HUDEP-2 (cell line): Measurements from ENCODE around the gene NUP210.
A peak's percentile ranks its signal among the peaks of the same experiment; 100 is the strongest.

Experiments used
- DNase-seq, 76 experiments: peaks; one replicate each; lab custom pipeline; 2025; ENCODE audit not compliant: unreplicated experiment in 76 of 76; lab: John Stamatoyannopoulos, UW

NUP210 gene

GRCh38 chr3:13300546-13301285, 119.4 kb downstream of the NUP210 start:
- no peak for DNase-seq

GRCh38 chr3:13299531-13300155, 120.5 kb downstream of the NUP210 start:
- DNase-seq: no peak

- no peak for DNase-seq
These were observed 123.5 kb downstream of the NUP210 start for GRCh38 chr3:13296662-13297061.

DNA sequence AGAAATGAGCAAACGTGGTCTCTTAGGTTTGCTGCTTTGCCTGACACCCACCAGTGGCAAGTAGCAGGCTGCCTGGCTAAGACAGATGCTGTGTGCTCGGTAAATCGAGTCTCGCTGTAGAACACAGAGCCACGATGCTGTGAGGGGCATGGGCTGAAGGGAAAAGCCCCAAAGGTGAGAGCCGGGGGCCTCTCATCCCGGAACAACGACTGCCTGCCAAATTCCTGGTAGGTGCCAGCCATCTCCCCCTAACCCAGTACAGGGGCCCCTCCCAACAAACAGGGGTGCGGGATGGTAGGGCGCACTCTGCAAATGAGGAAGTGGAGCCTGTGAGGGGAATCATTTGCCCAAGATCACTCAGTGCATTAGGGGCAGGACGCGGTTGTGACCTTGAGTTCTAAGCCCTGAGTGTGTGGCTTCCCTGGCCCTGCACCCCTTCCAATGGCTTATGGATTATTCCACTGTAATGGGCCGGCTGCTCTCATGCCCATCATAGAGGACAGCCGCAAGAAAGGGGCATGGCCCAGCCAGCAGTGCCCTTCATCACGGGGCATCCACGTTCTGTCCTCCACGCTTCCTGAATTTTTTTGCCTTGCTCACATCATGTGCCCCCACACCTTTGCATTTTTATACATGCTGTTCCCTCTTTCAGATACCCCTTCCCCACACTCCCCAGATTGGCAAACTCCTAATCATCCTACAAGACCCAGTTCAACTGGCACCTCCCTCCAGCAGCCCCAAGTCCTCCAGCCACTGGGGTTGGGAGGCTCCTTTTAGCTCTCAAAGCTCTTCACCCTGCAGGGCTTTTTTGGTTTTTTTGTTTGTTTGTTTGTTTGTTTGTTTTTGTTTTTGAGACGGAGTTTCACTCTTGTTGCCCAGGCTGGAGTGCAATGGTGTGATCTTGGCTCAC, 125.4 kb downstream of the NUP210 start:
- no peak for DNase-seq

DNA sequence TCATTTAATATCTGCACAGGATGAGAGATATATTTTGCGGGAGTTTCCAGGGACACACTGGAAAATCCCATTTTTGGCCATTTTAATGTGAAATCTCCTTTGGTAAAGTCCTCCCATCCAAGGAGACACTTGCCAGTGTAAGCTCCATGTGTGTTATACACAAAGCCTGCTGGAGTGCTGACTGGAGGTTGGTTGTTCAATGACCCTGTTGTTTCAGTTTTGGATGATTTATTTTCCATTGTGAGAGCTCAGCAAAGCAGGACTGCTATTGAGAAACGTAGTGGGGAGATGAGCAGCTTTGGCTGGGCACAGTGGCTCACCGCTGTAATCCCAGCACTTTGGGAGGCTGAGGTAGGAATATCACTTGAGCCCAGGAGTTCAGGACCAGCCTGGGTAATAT, 127.7 kb downstream of the NUP210 start:
- no peak for DNase-seq

- DNase-seq: no peak
These were observed 129.2 kb downstream of the NUP210 start for GRCh38 chr3:13290941-13291340.

- no peak for DNase-seq
These were observed 130.3 kb downstream of the NUP210 start for GRCh38 chr3:13289771-13290285.

GRCh38 chr3:13288732-13289718, 131.1 kb downstream of the NUP210 start:
- no peak for DNase-seq

GRCh38 chr3:13287833-13288232, 132.3 kb downstream of the NUP210 start:
- no peak for DNase-seq

DNA sequence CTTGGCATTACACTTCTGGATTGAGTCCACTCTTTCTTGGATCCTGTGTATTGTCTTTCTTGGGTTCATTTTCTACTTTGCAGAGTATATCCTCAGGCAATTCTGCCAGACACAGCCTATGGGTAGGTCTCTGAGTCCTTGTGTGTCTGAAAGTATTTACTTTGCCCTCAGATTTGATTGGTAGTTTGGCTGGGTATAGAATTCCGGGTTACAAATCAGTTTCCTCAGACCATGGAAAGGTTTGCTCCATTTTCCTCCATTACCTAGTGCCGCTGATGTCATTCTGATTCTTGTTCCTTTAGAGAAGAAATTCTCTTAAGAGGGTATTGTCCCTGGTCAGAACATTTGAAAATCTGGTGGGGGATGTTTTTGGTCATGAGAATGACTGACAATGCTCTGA, 133.2 kb downstream of the NUP210 start:
- DNase-seq: no peak

DNA sequence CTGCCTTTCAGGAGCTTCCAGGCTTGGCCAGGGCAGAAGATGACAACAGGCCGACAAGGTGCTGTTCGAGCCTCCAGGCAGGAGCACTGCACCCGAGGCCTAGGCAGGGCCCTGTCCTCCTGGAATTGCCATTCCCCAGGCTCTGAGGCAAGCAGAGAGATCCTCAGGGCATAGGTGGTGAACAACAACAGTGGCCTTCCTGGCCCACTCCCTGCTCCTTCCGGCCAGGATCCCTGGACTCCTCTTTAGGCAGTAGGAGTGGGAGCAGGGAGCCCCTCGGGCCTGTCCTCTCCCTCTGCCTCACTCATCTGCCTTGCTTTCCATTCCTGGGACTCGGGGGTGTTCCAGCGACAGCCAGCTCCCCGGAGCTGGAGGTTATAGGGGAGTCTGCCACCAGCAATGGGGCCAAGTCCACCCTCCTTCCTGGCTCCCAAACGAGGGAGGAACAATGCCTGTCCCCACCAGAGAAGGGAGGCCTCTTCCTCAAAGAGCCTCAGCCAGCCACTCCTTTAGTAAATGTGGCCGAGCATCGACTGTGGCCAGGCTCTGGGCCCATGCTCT, 135.0 kb downstream of the NUP210 start:
- no peak for DNase-seq

- no peak for DNase-seq
These were observed 136.3 kb downstream of the NUP210 start for GRCh38 chr3:13283877-13284264.

DNA sequence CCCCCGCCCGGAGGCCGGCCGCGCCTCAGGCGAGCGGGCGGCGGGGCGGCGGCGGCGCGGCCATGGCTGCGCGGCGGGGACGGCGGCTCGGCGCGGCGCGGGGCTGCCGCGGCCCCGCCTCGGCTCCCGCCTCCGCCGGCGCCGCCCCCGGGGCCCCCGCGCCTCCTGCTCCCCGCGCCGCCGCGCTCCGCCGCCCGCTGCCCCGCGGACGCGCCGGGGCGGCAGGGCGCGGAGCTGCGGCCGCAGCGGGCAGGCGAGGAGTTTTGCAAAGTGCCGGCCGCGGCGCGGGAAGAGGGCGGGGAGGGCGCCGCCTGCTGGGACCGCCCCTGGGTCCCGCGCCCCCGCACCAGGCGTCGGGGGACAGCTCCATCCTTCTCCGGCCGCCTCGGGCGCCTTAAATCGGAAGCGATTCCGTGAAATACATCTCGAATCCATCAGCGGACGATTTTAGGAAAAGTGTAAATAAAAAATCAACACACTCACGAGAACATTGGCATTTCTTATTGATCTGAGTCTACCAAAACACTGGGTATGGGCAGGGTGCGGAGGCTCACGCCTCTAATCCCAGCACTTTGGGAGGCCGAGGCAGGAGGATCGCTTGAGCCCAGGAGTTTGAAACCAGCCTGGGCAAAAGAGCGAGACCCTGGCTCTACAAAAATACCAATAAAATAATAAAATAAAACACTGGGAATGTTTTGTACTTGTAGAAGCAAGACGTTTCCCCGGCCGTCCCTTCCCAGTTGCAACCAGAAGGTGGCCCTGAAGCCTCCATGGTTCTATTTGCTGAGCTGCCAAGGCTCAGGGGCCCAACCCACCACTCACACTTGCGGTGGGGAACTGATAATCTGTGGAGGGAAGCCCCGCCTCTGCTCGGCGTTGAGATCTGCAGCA, 136.9 kb downstream of the NUP210 start:
- peak in 6 of 76 experiments; percentile 5 to 14 (median 10) for DNase-seq

- DNase-seq: no peak
These were observed 137.7 kb downstream of the NUP210 start for GRCh38 chr3:13282358-13282985.

- no peak for DNase-seq
These were observed 138.4 kb downstream of the NUP210 start for GRCh38 chr3:13281507-13282357.

DNA sequence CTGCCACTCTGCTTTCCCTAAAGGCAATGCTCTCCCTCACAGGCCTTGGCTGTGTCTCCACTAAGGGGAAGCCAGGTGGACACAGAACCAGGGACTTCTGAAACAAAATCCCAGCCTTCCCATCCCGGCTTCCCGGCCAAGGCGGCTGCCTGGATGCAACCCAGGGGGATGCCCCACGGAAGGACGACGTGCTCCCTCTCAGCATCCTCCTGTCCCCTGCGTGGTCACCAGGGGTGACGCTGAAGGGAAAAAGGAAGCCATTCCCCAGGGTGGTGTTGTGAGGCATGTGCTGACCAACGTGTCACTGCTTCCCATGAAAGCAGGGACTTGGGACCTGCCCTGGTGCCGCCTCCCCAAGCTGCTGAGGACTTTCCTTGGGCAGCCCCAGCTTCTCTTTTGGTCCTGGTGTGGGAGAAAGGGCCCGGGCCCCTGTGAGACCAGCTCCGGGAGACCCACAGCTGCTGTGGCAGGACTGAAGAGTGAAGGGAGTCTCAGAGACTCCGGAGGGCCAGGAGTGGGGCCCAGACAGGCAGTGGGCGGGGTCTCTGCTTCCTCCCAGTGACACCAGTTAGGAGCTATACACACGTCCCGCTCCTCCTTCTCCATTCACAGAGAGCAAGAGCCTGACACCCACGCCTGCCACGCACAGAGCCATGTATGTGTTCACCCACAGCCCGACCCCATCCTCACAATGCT, 139.2 kb downstream of the NUP210 start:
- DNase-seq: no peak
